HG03095 (cell line): ENCODE results near the gene PRKCD.

Experiments
- ATAC-seq: cut with Tn5 transposase; IDR thresholded peaks from one replicate; pipeline ENCODE4 v1.9.1; 2021; ENCODE audit warnings: moderate library complexity; ENCODE audit not compliant: unreplicated experiment

PRKCD gene

DNA sequence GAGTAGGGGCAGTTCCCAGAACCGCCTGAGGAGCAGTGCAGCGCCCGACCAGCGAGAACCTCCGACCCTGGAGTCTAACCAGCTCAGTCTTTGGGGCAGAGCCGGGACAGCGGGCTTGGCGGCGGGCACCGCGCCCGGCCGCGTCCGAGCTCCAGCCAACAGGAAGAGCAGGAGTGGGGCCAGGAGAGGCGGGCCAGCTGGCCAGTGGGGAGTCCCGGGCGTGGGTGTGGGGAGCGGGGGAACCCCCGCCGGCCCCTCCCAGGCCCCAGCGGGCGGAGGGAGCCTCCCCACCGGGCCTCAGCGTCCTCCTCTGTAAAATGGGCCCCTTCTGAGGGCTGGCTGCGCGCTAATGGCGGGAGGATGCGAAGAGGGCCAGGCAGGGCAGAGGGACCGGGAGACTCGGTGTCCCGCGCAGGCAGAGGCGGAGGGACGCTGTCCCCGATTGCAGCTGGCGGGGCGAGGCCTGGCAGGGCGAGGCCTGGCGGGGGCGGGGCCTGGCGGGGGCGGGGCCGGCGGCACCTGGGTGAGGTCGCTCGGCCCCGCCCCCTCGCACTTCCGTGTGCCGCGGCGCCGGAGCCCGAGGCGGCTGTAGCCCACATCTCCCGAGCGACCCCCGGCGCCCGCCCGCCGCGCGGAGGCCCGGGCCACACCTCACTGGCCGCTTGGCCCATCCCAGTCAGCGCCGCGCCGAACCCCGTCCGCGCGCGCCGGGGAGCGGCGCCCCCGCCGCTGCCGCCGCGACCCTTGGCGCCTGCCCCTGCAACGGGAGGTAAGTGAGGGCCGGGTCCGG is at the start of gene PRKCD:
PRKCD (plus strand) TSS at position 550 of the 790 bp plus-strand sequence. CDS start 17,214 bp downstream, outside the sequence.
- ATAC-seq, result peak; percentile 43

DNA sequence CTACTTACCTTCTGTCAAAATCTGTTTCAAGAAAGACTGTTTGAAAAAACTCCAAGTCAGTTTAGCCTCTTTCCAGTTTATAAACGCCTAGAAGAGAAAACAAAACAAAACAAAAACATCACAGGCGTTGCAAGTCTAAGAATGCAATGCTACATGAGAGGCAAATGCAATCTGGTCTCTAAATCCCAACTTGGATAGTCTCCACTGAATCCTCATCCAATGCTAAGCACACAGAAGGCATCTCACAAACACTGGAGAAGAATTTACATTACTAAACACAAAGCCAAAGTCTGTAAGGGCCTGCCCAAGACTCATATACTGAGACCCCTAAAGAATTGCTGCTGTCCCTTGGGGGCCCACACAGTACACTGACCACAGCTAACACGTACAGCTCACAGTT is 49.2 kb upstream of the PRKCD start:
- ATAC-seq, result no peak

DNA sequence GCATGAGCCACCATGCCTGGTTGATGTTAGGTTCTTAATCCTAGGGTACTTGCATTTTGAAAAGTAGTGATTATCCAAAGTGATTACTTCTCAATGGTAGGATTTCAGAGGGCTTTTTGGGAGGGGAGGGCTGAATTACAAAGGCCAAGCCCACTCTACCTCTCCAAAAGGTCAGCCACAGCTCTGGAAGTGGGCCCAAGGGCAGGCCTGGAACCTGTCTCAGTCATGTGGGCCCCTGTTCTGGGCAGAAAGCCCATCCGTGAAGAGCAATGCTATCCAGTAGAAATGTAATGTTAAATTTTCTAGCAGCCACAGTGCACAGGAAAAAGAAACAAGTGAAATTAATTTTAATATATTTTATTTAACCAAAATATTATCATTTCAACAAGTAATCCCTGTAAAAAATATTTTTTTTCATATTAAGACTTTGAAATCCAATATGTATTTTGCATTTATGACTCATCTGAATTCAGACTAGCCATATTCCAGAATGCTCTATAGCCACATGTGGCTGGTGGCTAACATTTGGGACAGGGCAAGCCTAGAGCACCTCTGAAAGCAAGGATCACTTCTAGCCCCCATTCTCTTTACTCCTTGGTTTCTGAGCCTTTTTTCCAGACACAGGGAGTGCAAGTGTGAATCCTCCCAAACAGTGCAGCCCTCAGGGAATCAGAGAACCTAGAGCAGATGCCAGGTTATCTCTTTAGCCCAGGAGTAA is 47.6 kb upstream of the PRKCD start:
- ATAC-seq, result no peak

DNA sequence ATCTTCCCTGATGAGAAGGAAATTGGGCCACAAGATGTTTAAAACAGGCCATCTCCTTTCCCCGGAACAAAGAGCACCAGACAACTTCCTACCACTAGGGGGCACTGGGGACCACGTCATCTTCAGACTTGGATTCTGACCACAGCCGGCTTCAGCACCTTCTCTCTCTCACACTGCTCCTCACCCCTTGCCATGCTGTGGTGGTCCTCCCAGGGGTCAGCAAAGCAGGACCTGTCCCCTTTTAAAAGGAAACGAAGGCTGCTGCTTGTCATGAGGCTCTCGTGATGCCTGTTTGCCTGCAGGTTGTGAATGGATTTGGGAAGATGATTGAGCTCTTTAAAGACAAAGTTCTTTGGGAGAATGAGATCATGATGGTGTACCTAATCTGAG is 47.0 kb upstream of the PRKCD start:
- ATAC-seq, result no peak

DNA sequence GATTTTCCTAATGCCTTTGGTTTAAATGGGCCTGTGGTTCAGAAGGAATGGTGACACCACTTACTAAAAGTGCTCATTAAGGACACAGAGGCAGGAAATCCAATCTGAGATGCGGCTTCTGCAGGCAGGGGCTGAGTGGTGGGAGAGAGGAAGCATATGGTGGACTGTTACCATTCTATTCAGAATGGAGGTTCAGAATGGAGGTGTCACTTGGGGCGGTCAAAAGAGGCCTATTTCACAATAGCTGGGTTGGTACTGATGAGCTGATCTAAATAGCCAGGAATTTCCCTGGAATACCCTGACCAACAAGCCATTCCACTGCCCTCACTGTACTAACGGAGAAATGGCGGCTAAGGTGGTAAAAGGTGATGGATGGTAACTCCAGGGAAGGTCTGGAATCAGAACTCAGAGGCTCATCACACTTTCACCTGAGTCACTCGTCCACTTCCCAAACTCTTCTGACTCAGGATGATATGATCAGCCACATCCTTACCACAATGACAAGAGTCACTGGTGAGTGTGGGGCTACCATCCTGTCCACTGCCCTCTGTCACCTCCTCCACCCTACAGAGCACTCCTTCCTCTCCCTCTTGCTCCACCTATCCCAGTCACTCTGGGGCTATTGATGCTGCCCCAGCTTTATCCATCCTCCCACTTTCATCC is 46.5 kb upstream of the PRKCD start:
- no peak for ATAC-seq

DNA sequence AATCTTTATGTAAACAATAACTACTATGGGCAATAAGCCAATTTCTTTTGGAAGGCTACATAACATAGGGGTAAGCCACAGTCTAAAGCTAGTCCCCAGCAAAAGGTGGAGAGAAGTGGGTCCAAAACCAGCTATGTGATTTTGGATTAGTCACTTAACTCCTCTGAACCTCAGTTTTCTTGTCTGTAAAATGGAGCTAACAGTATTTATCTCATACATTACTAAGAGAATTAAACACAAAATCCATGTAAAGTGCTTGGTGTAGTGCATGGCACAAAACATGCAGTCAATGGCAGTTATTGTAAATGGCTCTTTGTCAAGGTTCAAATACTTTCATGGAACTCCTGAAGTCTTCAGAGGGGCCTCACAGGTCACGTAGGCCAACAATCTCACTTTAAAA is 44.1 kb upstream of the PRKCD start:
- ATAC-seq, result no peak

DNA sequence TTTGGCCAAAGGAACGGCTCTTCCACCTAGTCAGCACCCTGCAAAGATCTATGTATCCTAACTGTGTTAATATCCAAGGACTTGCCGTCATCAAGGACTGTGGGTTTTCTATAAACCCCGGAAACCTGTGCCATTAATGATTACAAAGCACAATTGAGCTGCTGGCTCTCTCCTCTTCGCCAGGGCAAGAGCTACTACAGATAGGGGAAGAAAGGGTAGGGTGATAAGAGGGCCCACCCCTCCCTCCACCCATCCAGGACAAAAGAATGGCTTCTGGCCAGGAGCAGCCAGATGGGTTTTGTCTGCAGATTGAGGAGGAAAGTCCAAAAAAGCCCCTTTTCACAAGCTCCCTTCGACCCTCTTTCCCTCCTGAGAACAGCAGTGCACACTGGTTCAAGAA is 40.7 kb upstream of the PRKCD start:
- no peak for ATAC-seq

DNA sequence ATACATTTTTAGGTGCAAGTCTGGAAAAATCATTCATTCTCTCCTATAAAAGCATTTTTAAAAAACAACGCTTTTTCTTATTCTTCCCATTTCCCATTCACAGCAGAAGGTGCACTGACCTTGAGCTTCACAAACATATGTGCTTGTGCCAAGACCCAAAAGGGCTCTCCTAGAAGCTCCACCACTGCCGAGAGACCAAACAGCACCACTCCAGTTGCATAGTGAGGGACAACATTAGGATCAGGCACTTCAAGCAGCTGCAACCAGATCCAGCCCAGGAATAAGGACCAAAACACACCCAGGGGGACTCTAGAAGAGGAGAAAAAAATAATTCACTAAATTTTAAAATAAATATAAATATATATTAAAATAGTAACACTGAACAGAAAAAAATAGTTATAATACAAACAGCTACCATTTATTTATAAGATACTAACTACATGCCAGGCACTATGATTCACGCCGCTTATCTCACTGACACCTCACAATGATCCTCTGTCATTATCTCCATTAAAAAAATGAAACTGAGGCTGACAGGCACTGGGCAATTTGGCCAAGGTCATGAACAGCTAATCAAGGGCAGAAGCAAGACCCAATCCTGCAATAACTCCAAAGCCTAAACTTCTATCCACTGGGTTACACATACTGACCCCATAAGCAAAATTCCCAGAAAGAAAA is 38.6 kb upstream of the PRKCD start:
- no peak for ATAC-seq

DNA sequence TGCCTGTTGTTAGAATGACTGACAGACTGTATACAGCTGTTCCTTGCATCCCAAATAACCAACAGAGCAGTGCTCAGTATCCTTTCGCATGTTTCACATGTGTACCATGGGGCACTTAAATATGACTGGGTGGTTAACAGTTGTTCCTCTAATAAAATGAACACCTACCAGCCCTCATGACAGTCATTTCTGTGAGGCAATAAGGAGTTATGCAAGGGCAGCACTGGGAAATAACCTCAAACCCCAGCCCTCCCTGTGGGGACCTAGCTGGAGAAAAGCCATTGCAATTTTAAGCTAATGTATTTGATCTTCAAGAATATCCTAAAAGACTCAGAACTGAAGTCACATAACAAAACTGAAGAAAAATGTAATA is 38.1 kb upstream of the PRKCD start:
- no peak for ATAC-seq

DNA sequence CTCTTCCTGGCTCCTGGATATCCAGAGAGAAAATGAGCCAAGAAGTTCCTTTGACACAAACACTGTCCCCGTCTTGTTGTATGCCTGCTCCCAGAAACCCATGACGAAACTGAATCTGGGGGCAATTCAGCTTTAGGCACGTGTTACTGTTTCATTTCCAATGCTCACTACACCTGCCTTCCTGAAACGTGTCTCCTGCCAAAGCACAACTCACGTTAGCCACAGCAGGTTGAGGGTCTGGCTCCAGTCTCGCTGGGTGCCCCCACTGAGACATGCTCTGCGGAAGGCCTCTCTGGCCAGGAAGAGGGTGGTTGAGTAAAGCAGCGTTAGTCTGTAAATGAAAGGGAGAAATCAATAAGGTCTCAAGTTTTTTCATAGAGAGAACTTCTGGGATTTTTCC is 37.5 kb upstream of the PRKCD start:
- no peak for ATAC-seq

DNA sequence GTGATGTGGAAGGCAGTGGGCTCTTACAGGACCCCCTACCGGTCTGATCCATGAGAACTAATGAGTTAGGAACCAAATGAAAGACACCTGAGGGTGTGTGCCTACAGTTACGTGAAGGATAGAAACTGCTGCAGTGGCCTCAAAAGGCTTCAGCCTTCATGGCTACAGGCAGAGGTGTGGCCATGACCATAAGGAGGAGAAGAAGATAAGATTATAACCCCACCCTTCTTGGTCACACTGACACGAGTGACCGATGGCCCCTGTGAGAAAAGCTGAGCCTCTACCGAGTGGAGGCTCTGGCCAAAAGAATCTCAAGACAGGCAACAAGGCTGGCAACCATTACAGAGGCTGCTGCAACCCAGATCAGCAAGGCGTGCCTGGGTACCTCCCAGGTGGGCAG is 37.1 kb upstream of the PRKCD start:
- ATAC-seq, result no peak

DNA sequence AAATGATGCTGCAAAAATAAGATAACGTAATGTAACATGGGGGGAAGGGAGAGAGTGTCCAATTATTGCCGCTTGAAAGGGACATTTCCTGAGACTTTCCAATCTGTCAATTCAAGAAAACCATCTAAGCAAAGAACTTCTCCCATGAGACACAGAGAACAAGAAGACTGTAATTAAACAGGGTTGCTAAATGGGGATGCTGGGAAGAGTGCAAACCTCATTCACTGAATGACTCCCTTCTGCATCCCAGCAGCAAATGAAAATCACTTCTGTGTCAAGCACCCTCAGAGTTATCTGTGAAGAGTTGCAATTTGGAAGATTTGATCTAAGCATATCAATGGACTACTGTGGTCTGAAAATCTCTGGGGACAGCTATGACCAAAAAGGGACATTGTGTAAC is 34.4 kb upstream of the PRKCD start:
- no peak for ATAC-seq

DNA sequence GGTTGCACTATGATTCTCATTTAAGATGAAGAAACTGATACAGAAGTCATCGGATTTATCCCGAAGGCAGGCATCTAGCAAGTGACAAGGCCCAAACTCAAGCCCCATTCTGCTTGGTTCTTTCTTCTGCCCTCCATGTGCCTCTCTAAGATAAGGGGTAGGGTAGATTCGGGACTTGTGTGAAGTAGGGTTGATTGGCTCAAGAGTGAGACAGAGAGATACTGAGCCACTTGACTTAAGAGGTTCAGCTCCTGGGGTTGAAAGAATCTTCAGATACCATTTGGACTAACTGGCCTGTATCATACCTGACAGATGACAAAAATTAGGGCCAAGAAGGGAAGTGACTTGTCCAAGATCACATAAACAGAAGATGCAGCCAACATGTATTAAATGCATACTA is 31.7 kb upstream of the PRKCD start:
- no peak for ATAC-seq

DNA sequence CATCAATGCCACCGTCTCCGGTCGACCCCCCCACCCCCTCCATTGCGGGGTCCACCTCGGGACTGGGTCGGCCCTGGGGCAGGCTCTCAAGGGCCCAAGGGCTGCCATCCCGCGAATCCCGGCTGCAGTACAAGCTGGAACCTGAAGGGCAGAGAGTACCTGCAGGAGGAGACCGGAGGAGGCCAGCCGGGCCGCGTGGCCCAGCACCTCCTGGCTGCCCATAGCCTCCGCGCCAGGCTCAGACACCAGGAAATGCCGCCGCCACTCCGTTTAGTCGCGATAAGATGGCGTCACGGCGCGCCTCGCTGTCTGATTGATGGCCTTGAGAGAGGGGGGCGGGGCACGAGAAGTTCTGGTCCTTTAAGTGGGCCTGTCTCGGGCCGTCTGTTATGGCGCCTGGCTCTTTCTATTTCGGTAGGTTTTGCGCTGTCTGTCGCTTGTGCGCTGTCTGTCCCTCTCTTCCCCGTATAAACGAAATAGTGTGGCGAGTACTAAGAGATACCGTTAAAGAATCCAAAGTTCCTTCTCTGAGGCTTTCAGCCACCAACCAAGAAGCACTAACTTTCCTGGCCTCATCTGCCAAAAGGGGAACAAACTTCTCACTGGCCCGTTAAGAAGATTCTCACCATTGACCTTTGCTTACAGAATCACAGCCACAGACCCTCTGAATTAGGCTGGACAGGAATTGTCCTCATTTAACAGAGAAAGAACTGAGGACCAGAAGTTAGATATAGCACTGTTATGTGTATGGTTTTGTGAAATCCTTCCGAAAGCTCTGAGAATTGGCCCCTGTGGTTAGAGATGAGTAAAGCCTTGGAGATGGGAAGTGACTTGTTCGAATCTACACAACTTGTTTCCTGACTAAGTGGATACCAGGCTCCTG is 30.6 kb upstream of the PRKCD start, which contains the start of gene RFT1:
RFT1 (minus strand) TSS at position 257 of the 883 bp plus-strand sequence; CDS start at position 222, 35 bp downstream.
- ATAC-seq, result peak; percentile 72

DNA sequence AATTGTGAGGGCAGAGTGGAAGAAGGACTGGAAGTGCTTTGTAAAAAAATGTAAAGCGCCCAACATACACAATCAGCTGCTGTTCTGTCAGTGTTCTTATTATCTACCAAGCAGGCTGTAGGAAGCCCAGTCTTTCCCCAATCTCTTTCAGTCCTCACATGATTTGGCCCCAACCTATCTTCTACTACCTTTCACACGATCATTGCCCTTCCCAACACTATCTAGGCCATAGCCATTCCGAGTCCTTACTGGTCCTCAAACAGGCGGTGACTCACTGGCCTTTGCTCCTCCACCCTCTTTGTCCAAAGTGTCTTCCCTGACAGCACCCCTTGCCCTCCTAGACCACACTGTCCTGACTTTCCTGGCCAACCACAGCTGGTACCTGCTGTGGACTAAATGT is 29.9 kb upstream of the PRKCD start:
- ATAC-seq, result no peak

DNA sequence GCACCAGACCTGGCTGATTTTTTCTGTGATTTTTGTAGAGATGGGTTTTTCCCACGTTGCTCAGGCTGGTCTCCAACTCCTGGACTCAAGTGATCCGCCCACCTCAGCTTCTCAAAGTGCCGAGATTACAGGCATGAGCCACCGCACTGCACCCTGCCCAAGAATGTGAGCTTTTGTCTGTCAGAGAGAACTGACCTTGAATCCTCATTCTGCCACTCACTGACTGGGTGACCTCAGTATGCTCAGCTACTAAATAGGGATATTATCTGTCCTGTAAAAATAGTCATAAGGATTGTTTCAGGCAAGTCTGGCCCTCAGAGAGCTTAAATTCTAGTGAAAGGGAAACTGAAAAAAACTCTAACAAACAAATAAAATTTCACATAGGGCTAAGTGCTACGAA is 28.7 kb upstream of the PRKCD start:
- ATAC-seq, result no peak

DNA sequence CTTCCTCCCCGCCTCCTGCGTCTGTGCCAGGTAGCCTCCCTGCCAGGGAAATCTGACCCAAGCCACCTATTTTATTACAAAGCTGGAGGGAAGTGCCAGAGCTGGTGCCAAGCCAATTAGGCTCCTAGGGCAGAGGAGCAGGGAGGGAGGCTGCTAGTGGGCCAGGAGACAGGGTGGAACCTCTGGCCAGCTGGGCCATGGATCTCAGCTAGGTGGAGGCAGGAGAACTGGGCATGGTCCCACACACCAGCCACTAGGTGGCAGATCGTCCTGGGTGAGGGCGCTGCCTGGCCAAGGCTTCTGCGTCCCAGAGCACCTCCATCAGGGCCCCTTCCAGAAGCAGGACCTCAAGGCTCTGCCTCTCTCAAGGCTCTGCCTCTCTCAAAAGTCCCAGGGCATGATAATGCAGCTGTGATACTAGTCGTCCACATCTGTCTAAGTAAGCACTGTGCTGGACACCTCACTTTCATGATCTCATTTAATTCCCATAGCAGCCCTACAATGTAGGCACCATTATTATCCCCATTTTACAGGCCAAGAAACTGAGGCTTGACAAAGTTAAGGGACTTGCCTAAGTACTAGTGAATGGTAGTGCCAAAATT is 26.3 kb upstream of the PRKCD start:
- ATAC-seq, result no peak

DNA sequence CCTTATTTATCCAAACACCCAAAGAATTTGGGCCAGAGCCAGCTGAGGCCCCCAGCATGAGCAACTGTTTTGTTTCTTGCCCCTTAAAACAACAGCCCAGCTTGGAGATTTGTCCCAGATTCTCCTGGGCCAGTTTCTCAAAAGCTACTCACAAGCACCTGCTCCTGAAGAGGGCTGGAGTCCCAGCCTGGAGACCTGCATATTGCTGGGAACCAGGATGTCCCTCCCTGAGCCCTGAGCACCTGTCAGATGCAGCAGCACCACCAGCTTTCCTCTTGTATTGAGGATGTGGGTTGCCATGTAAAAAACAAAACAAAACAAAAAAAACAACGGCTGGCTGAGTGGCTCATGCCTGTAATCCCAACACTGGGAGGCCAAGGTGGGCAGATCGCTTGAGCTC is 23.8 kb upstream of the PRKCD start:
- ATAC-seq, result no peak

DNA sequence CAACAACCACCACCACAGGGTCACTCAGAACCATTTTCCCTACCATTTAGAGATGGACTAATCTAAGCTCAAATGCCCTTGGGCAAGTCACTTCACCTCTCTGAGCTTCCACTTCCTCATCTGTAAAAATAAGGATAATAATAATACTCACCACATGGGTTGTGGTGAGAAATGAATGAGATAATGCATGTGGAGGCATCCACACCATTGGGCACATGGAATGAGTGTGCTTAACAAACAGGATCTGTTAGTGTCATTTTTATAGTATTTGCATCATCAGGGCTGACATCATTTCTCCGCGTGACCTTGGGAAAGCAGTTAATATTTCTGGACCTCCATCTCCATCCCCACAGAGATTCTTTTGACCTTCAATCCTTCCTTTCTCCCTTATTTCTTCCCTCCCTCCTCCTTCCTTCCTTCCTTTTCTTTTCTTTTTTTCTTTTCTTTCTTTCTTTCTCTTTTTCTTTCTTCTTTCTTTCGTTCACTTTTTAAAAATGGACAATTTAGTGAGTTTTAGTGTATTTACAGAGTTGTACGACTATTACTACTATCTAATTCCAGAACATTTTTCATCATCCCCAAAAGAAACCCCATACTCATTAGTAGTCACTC is 23.1 kb upstream of the PRKCD start:
- no peak for ATAC-seq
